ENCODE data around the gene USP33. TPM values are rescaled to one million over a fixed set of nuclear protein-coding genes. Genes with fewer than 3 reads are reported as not detected.
A peak's percentile ranks its signal among the peaks of the same experiment; 100 is the strongest.

The USP33 gene
- total and polyA plus RNA-seq, 9 of the 15 experiments (the other 6 are each of a cell fraction or from before 2014, with no cell fraction given): 22.4 to 83.5 (median 44.7) TPM

DNA sequence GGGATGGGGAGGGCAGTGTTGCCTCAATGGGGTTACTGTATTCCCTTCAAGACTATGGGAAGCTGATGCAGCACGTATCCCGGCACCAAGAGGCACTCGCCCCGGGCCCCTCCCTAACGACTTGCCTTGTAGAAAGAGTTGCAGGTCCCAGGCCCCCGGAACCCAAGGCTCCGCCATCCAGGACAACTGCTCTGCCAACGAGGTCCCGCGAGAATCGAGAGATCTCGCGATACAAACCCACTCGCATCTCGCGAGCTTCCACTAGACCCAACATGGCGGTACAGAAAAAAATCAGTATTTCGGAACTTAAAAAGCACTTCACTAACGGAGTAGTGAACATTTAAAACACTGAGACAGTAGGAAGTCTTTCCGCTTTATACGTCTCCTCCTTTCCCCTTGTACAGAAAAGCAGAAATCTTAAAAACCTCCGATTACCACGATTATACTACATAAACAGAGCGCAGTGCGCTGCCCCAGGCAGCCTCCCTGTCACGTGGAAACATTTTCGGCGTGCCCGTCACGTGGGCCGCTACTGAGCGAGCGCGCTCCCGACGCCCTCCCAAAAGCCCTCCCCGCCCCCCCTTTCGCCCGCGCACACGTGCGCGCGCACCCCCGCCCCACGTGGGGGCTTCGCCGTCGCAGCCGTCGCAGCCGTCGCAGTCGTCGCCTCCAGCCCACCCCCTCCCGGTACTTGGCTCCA lies 77.0 kb downstream of the USP33 start, which contains the start of gene ZZZ3 (continued):
- TF ChIP-seq YY1 (IDR thresholded peaks at IDR 0.05; ENCODE audit: borderline replicate concordance in 1 of 3, control insufficient read depth in 1 of 3, extremely low read depth in 1 of 3, insufficient read depth in 3 of 3, insufficient read length in 1 of 3, insufficient replicate concordance in 2 of 3, low read depth in 1 of 3, low read length in 2 of 3) (peak; percentile 74 to 91 (median 89)), ZNF133 (CRISPR knock-in tag; IDR thresholded peaks at IDR 0.05) (no peak), SREBF2 (CRISPR knock-in tag; IDR thresholded peaks at IDR 0.05) (no peak), TFAM (CRISPR knock-in tag; conservative IDR thresholded peaks at IDR 0.05) (no peak), ZC3H11A (IDR thresholded peaks at IDR 0.05; ENCODE audit: low read depth, low read length) (no peak), CBX3 (IDR thresholded peaks at IDR 0.05; ENCODE audit: borderline replicate concordance in 1 of 2, low read length in 2 of 2) (0 out of 3 replicates have a peak, but pooled peaks of 1 of the 2 experiments have one; percentile 11), HDAC2 (IDR thresholded peaks at IDR 0.05) (peak; percentile 45; the same call in 1 of the 2 replicates), ZNF253 (CRISPR knock-in tag; conservative IDR thresholded peaks at IDR 0.05) (no peak), GATAD2A (IDR thresholded peaks at IDR 0.05) (no peak), U2AF2 (optimal IDR thresholded peaks at IDR 0.05; ENCODE audit: low read depth, low read length) (no peak), C11orf30 (IDR thresholded peaks at IDR 0.05; ENCODE audit: low read depth) (peak; percentile 99), FOXJ2 (tag; IDR thresholded peaks at IDR 0.05) (peak; percentile 80), CREM (IDR thresholded peaks at IDR 0.05; ENCODE audit: low read depth) (peak; percentile 38), SAP30 (IDR thresholded peaks at IDR 0.05; ENCODE audit: borderline replicate concordance, insufficient read depth, low read depth, low read length, poor library complexity, severe bottlenecking) (peak; percentile 43), ETV5 (CRISPR knock-in tag; IDR thresholded peaks at IDR 0.05; ENCODE audit: low read depth) (no peak)
- TF ChIP-seq, protein P1, sequence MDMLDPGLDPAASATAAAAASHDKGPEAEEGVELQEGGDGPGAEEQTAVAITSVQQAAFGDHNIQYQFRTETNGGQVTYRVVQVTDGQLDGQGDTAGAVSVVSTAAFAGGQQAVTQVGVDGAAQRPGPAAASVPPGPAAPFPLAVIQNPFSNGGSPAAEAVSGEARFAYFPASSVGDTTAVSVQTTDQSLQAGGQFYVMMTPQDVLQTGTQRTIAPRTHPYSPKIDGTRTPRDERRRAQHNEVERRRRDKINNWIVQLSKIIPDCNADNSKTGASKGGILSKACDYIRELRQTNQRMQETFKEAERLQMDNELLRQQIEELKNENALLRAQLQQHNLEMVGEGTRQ (CRISPR knock-in tag; IDR thresholded peaks at IDR 0.05): peak; percentile 96
- TF ChIP-seq, protein P2, sequence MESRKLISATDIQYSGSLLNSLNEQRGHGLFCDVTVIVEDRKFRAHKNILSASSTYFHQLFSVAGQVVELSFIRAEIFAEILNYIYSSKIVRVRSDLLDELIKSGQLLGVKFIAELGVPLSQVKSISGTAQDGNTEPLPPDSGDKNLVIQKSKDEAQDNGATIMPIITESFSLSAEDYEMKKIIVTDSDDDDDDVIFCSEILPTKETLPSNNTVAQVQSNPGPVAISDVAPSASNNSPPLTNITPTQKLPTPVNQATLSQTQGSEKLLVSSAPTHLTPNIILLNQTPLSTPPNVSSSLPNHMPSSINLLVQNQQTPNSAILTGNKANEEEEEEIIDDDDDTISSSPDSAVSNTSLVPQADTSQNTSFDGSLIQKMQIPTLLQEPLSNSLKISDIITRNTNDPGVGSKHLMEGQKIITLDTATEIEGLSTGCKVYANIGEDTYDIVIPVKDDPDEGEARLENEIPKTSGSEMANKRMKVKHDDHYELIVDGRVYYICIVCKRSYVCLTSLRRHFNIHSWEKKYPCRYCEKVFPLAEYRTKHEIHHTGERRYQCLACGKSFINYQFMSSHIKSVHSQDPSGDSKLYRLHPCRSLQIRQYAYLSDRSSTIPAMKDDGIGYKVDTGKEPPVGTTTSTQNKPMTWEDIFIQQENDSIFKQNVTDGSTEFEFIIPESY (CRISPR knock-in tag; IDR thresholded peaks at IDR 0.05): no peak
- TF ChIP-seq, protein P3, sequence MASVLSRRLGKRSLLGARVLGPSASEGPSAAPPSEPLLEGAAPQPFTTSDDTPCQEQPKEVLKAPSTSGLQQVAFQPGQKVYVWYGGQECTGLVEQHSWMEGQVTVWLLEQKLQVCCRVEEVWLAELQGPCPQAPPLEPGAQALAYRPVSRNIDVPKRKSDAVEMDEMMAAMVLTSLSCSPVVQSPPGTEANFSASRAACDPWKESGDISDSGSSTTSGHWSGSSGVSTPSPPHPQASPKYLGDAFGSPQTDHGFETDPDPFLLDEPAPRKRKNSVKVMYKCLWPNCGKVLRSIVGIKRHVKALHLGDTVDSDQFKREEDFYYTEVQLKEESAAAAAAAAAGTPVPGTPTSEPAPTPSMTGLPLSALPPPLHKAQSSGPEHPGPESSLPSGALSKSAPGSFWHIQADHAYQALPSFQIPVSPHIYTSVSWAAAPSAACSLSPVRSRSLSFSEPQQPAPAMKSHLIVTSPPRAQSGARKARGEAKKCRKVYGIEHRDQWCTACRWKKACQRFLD (CRISPR knock-in tag; IDR thresholded peaks at IDR 0.05): peak; percentile 76; the same call in 1 of the 2 replicates
- TF ChIP-seq, protein P4, sequence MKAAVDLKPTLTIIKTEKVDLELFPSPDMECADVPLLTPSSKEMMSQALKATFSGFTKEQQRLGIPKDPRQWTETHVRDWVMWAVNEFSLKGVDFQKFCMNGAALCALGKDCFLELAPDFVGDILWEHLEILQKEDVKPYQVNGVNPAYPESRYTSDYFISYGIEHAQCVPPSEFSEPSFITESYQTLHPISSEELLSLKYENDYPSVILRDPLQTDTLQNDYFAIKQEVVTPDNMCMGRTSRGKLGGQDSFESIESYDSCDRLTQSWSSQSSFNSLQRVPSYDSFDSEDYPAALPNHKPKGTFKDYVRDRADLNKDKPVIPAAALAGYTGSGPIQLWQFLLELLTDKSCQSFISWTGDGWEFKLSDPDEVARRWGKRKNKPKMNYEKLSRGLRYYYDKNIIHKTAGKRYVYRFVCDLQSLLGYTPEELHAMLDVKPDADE (conservative IDR thresholded peaks at IDR 0.05; ENCODE audit: control insufficient read depth, low read depth, low read length): peak; percentile 52; the same call in 1 of the 2 replicates
- TF ChIP-seq, protein P5, sequence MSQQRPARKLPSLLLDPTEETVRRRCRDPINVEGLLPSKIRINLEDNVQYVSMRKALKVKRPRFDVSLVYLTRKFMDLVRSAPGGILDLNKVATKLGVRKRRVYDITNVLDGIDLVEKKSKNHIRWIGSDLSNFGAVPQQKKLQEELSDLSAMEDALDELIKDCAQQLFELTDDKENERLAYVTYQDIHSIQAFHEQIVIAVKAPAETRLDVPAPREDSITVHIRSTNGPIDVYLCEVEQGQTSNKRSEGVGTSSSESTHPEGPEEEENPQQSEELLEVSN (IDR thresholded peaks at IDR 0.05; ENCODE audit: borderline replicate concordance in 1 of 2, extremely low read depth in 1 of 2, insufficient read depth in 1 of 2, insufficient read length in 1 of 2, low read depth in 1 of 2, low read length in 1 of 2, poor library complexity in 1 of 2, severe bottlenecking in 1 of 2): peak; percentile 41 to 66
